DMS114 treated with DMSO at 0.1 percent for 48 hours (cell line): ENCODE results near the gene PDE8B.

Source experiments
- DNase-seq: peaks from one replicate; lab custom pipeline; 2025; ENCODE audit not compliant: unreplicated experiment; lab: John Stamatoyannopoulos, UW

PDE8B gene

GRCh38 chr5:77189421-77189820 lies 21.1 kb upstream of the PDE8B start:
- DNase-seq, result no peak

- no peak for DNase-seq
Observed at GRCh38 chr5:77192441-77193050, 17.9 kb upstream of the PDE8B start.

- DNase-seq, result no peak
Observed at GRCh38 chr5:77194762-77195161, 15.7 kb upstream of the PDE8B start.

GRCh38 chr5:77197840-77198554 lies 12.5 kb upstream of the PDE8B start:
- no peak for DNase-seq

- DNase-seq, result no peak
Observed at GRCh38 chr5:77200663-77201062, 9.8 kb upstream of the PDE8B start.

- DNase-seq, result no peak
Observed at GRCh38 chr5:77202145-77202544, 8.3 kb upstream of the PDE8B start.

GRCh38 chr5:77204967-77205366 lies 5.5 kb upstream of the PDE8B start:
- DNase-seq, result no peak

GRCh38 chr5:77208507-77209163 lies 1.8 kb upstream of the PDE8B start:
- DNase-seq, result no peak

- DNase-seq, result no peak
Observed at GRCh38 chr5:77209495-77210090, 887 bp upstream of the PDE8B start.

- DNase-seq, result no peak
Observed at GRCh38 chr5:77210964-77211690, 647 bp downstream of the PDE8B start.

- no peak for DNase-seq
Observed at GRCh38 chr5:77211691-77212047, 1.2 kb downstream of the PDE8B start.

GRCh38 chr5:77213601-77214000 lies 3.1 kb downstream of the PDE8B start:
- no peak for DNase-seq

GRCh38 chr5:77214151-77214550 lies 3.7 kb downstream of the PDE8B start:
- DNase-seq, result no peak

- DNase-seq, result no peak
Observed at GRCh38 chr5:77218263-77218662, 7.8 kb downstream of the PDE8B start.

GRCh38 chr5:77221115-77221514 lies 10.6 kb downstream of the PDE8B start:
- no peak for DNase-seq

GRCh38 chr5:77222722-77223121 lies 12.2 kb downstream of the PDE8B start:
- no peak for DNase-seq

- DNase-seq, result no peak
Observed at GRCh38 chr5:77223653-77224052, 13.2 kb downstream of the PDE8B start.

- no peak for DNase-seq
Observed at GRCh38 chr5:77224672-77225355, 14.3 kb downstream of the PDE8B start.

- no peak for DNase-seq
Observed at GRCh38 chr5:77225531-77225930, 15.1 kb downstream of the PDE8B start.

GRCh38 chr5:77229887-77230286 lies 19.4 kb downstream of the PDE8B start:
- DNase-seq, result no peak
